DOHH2 (cell line): ENCODE data around the gene CSMD2.

Experiments
- EZH2phosphoT487 ChIP-seq: fragments of 200-600 bp; sonication (generic); IDR thresholded peaks from 2 replicates; pipeline ENCODE4 v1.6.1; 2017; ENCODE audit warnings: borderline replicate concordance, mild to moderate bottlenecking, antibody characterized with exemption, low read length, moderate library complexity, mixed read lengths
- TF ChIP-seq, protein P1 (sequence below): fragments of 200-600 bp; sonication (generic); IDR thresholded peaks from one replicate; pipeline ENCODE4 v1.5.1; 2014; ENCODE audit warnings: antibody characterized with exemption, mild to moderate bottlenecking, low read depth, low read length; ENCODE audit not compliant: poor library complexity, severe bottlenecking

DNA sequence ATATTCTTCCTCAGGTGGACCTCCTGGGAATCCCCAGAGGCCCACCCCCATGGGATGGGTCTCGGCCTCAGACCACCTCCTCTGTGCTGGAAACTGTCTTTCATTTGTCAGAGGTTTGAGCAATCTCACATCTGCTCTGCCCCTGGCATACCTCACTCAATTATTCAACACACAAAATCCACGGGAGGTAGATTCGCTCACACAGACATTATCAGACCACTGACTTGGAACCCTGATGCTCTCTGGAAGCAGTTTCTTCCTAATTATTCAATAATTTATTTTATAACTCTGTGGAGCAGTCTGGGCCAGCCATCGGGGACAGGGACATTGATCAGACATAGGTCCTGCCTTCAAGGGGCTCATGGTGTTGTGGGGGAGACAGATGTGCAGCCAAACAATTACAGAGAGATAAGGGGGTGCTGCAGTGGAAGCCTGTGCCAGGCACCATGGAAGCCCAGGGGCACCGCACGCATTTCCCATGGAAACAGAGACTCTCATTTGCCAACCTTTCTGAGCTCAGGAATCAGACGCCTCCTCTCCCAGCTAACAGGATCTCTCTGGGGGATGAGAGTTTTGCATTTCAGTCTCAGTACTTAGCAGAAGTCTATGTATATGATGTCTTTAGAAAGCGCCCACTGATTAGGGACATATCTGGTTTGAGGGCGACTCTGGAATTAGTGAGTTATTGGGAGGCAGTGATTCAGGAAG, 204.7 kb downstream of the CSMD2 start:
- TF ChIP-seq, protein P1, sequence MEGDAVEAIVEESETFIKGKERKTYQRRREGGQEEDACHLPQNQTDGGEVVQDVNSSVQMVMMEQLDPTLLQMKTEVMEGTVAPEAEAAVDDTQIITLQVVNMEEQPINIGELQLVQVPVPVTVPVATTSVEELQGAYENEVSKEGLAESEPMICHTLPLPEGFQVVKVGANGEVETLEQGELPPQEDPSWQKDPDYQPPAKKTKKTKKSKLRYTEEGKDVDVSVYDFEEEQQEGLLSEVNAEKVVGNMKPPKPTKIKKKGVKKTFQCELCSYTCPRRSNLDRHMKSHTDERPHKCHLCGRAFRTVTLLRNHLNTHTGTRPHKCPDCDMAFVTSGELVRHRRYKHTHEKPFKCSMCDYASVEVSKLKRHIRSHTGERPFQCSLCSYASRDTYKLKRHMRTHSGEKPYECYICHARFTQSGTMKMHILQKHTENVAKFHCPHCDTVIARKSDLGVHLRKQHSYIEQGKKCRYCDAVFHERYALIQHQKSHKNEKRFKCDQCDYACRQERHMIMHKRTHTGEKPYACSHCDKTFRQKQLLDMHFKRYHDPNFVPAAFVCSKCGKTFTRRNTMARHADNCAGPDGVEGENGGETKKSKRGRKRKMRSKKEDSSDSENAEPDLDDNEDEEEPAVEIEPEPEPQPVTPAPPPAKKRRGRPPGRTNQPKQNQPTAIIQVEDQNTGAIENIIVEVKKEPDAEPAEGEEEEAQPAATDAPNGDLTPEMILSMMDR = no peak
- TF ChIP-seq EZH2phosphoT487 = no peak
